Measurements from ENCODE around the gene DPPA5. TPM values are rescaled to one million over a fixed set of nuclear protein-coding genes. Genes with fewer than 3 reads are reported as not detected.

The DPPA5 gene
- total and polyA plus RNA-seq, 9 of the 15 experiments (the other 6 are each of a cell fraction or from before 2014, with no cell fraction given), result not detected

DNA sequence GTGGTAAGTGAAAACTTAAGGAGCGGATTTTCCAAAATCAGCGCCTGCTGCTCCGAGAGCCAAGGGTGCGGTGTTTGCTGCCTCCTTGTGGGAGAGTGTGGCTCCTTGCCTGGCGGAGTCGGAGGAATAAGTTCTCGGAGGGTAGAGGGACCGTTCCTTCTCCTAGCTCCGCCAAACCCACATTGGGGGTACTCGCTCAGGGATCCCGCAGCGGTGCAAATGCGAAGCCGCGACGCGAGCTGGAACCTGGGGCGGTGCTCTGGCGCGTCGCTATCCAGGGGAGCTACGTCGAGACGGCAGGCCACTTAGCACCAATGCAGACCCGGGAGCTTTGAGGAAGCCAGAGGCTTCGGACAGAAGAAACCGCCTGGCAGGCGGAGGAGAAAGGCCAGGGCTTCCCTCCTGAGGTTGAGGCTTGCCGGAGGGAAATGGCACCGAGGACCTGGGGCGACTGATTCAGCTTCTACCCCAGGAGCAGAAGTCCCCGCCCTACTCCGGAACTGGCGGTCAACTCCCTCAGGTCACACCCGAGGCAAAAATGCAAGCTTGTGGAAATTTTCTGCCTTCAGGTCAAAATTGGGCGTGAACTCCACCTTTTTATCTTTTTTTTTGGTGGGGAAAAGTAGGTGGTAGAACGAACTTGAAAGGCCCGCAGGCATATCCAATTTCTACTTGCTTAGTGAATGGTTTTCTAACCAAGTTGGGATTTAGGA lies 34.9 kb upstream of the DPPA5 start (continued):
- TF ChIP-seq, protein P1, sequence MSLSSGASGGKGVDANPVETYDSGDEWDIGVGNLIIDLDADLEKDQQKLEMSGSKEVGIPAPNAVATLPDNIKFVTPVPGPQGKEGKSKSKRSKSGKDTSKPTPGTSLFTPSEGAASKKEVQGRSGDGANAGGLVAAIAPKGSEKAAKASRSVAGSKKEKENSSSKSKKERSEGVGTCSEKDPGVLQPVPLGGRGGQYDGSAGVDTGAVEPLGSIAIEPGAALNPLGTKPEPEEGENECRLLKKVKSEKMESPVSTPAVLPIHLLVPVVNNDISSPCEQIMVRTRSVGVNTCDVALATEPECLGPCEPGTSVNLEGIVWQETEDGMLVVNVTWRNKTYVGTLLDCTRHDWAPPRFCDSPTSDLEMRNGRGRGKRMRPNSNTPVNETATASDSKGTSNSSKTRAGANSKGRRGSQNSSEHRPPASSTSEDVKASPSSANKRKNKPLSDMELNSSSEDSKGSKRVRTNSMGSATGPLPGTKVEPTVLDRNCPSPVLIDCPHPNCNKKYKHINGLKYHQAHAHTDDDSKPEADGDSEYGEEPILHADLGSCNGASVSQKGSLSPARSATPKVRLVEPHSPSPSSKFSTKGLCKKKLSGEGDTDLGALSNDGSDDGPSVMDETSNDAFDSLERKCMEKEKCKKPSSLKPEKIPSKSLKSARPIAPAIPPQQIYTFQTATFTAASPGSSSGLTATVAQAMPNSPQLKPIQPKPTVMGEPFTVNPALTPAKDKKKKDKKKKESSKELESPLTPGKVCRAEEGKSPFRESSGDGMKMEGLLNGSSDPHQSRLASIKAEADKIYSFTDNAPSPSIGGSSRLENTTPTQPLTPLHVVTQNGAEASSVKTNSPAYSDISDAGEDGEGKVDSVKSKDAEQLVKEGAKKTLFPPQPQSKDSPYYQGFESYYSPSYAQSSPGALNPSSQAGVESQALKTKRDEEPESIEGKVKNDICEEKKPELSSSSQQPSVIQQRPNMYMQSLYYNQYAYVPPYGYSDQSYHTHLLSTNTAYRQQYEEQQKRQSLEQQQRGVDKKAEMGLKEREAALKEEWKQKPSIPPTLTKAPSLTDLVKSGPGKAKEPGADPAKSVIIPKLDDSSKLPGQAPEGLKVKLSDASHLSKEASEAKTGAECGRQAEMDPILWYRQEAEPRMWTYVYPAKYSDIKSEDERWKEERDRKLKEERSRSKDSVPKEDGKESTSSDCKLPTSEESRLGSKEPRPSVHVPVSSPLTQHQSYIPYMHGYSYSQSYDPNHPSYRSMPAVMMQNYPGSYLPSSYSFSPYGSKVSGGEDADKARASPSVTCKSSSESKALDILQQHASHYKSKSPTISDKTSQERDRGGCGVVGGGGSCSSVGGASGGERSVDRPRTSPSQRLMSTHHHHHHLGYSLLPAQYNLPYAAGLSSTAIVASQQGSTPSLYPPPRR (CRISPR knock-in tag; IDR thresholded peaks at IDR 0.05; ENCODE audit: borderline replicate concordance), result no peak
- no peak for TF ChIP-seq TFAM (CRISPR knock-in tag; conservative IDR thresholded peaks at IDR 0.05)
- TF ChIP-seq TAF1 (IDR thresholded peaks at IDR 0.05; ENCODE audit: control insufficient read depth, extremely low read depth, insufficient read depth, low read length, severe bottlenecking), result peak; percentile 75
- TF ChIP-seq FIP1L1 (IDR thresholded peaks at IDR 0.05; ENCODE audit: low read depth, low read length, poor library complexity, severe bottlenecking), result no peak
- no peak for TF ChIP-seq ELK1 (CRISPR knock-in tag; IDR thresholded peaks at IDR 0.05)
- no peak for TF ChIP-seq GTF2F1 (IDR thresholded peaks at IDR 0.05; ENCODE audit: low read depth, low read length)
- TF ChIP-seq XRCC4 (IDR thresholded peaks at IDR 0.05; ENCODE audit: extremely low read depth, insufficient read depth, insufficient read length), result no peak
- TF ChIP-seq KAT2B (IDR thresholded peaks at IDR 0.05; ENCODE audit: low read depth, low read length), result no peak
- no peak for TF ChIP-seq ZNF445 (CRISPR knock-in tag; IDR thresholded peaks at IDR 0.05; ENCODE audit: low read depth)
- no peak for TF ChIP-seq ZNF583 (CRISPR knock-in tag; IDR thresholded peaks at IDR 0.05)
- TF ChIP-seq KLF16 (IDR thresholded peaks at IDR 0.05), result no peak
- TF ChIP-seq ZNF24 (IDR thresholded peaks at IDR 0.05), result peak; percentile 80; the same call in 1 of the 2 replicates
- TF ChIP-seq RUNX1 (IDR thresholded peaks at IDR 0.05; ENCODE audit: low read depth), result no peak
- TF ChIP-seq, protein P2, sequence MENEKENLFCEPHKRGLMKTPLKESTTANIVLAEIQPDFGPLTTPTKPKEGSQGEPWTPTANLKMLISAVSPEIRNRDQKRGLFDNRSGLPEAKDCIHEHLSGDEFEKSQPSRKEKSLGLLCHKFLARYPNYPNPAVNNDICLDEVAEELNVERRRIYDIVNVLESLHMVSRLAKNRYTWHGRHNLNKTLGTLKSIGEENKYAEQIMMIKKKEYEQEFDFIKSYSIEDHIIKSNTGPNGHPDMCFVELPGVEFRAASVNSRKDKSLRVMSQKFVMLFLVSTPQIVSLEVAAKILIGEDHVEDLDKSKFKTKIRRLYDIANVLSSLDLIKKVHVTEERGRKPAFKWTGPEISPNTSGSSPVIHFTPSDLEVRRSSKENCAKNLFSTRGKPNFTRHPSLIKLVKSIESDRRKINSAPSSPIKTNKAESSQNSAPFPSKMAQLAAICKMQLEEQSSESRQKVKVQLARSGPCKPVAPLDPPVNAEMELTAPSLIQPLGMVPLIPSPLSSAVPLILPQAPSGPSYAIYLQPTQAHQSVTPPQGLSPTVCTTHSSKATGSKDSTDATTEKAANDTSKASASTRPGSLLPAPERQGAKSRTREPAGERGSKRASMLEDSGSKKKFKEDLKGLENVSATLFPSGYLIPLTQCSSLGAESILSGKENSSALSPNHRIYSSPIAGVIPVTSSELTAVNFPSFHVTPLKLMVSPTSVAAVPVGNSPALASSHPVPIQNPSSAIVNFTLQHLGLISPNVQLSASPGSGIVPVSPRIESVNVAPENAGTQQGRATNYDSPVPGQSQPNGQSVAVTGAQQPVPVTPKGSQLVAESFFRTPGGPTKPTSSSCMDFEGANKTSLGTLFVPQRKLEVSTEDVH (IDR thresholded peaks at IDR 0.05; ENCODE audit: low read depth, partially characterized antibody), result no peak
- 0 out of 2 replicates have a peak, but pooled peaks have one; percentile 4 for TF ChIP-seq JUN (IDR thresholded peaks at IDR 0.05; ENCODE audit: borderline replicate concordance, low read depth, low read length)
- TF ChIP-seq JUN (CRISPR knock-in tag; IDR thresholded peaks at IDR 0.05; ENCODE audit: borderline replicate concordance), result no peak
- no peak for TF ChIP-seq HSF4 (CRISPR knock-in tag; IDR thresholded peaks at IDR 0.05; ENCODE audit: borderline replicate concordance)

Measured in K562 (cell line).